Measurements from ENCODE around the gene CAMK4. TPM values are rescaled to one million over a fixed set of nuclear protein-coding genes. Genes with fewer than 3 reads are reported as not detected.

CAMK4 gene
- total RNA-seq, 1 donor from 2014 or later: 33.7 TPM

- Mint-ChIP-seq H3K4me1 (ENCODE audit: low read depth, unreplicated experiment) (peaks cover 9% of the 10 kb centered on the region), H3K27me3 (ENCODE audit: unreplicated experiment) (no peaks in the 10 kb centered on the region), H3K36me3 (ENCODE audit: unreplicated experiment) (no peaks in the 10 kb centered on the region), H3K4me3 (ENCODE audit: unreplicated experiment) (no peak overlapping the region), H3K27ac (ENCODE audit: unreplicated experiment) (no peak overlapping the region), H3K9me3 (ENCODE audit: unreplicated experiment) (no peaks in the 10 kb centered on the region)
- no peak for DNase-seq
- TF ChIP-seq, protein P1, sequence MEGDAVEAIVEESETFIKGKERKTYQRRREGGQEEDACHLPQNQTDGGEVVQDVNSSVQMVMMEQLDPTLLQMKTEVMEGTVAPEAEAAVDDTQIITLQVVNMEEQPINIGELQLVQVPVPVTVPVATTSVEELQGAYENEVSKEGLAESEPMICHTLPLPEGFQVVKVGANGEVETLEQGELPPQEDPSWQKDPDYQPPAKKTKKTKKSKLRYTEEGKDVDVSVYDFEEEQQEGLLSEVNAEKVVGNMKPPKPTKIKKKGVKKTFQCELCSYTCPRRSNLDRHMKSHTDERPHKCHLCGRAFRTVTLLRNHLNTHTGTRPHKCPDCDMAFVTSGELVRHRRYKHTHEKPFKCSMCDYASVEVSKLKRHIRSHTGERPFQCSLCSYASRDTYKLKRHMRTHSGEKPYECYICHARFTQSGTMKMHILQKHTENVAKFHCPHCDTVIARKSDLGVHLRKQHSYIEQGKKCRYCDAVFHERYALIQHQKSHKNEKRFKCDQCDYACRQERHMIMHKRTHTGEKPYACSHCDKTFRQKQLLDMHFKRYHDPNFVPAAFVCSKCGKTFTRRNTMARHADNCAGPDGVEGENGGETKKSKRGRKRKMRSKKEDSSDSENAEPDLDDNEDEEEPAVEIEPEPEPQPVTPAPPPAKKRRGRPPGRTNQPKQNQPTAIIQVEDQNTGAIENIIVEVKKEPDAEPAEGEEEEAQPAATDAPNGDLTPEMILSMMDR (IDR thresholded peaks at IDR 0.05; ENCODE audit: partially characterized antibody, unreplicated experiment): no peak
Observed at GRCh38 chr5:111505096-111505495, 280.9 kb downstream of the CAMK4 start.

DNA sequence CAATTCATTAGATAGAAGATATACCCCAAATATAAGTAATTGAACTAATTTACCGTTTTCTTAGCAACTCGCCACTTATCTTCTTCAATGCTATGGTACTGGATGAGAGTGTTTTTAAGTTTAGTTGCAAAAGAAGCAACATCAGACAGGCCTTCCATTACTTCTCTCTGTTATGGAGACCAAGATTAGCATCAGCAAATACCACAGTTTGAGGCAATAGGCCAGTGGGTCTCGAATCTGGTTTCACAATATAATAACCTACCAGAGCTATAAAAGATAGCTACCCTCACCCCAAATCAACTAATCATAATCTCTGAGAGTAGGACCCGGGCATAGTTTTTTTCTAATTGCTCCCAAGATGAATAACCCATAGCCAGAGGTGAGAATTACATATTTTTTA lies 283.1 kb downstream of the CAMK4 start:
- Mint-ChIP-seq H3K9me3 (ENCODE audit: unreplicated experiment) (no peaks in the 10 kb centered on the region), H3K36me3 (ENCODE audit: unreplicated experiment) (no peaks in the 10 kb centered on the region), H3K4me1 (ENCODE audit: low read depth, unreplicated experiment) (peaks cover 17% of the 10 kb centered on the region), H3K4me3 (ENCODE audit: unreplicated experiment) (no peak overlapping the region), H3K27me3 (ENCODE audit: unreplicated experiment) (peaks cover 2% of the 10 kb centered on the region), H3K27ac (ENCODE audit: unreplicated experiment) (no peak overlapping the region)
- TF ChIP-seq, protein P1 (IDR thresholded peaks at IDR 0.05; ENCODE audit: partially characterized antibody, unreplicated experiment): no peak
- no peak for DNase-seq

DNA sequence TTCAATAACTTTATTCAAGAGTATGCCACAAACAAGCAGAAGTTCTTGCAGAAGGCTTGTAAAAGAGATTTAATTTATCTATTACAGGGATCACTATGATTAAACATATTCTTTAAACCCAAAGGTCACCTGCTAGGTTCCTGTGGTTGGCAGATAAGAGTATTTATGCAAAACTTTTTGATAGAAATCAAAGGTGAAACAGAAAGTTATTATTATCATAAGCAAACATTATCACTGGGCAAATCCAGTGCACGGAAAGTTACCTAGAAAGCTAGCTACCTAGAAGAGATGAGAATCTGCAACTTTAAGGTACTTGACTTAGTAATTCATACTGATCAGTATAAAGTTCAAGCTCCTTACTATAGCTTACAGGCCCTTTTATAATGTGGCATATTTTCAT lies 284.9 kb downstream of the CAMK4 start:
- DNase-seq: no peak
- no peak overlapping the region for H3K27ac Mint-ChIP-seq (ENCODE audit: unreplicated experiment)
- peaks cover 28% of the 10 kb centered on the region for H3K4me1 Mint-ChIP-seq (ENCODE audit: low read depth, unreplicated experiment)
- no peaks in the 10 kb centered on the region for H3K36me3 Mint-ChIP-seq (ENCODE audit: unreplicated experiment)
- TF ChIP-seq, protein P1 (IDR thresholded peaks at IDR 0.05; ENCODE audit: partially characterized antibody, unreplicated experiment): no peak
- H3K27me3 Mint-ChIP-seq (ENCODE audit: unreplicated experiment): peaks cover 6% of the 10 kb centered on the region
- H3K4me3 Mint-ChIP-seq (ENCODE audit: unreplicated experiment): peak overlapping the region; percentile 100
- H3K9me3 Mint-ChIP-seq (ENCODE audit: unreplicated experiment): peaks cover 6% of the 10 kb centered on the region

DNA sequence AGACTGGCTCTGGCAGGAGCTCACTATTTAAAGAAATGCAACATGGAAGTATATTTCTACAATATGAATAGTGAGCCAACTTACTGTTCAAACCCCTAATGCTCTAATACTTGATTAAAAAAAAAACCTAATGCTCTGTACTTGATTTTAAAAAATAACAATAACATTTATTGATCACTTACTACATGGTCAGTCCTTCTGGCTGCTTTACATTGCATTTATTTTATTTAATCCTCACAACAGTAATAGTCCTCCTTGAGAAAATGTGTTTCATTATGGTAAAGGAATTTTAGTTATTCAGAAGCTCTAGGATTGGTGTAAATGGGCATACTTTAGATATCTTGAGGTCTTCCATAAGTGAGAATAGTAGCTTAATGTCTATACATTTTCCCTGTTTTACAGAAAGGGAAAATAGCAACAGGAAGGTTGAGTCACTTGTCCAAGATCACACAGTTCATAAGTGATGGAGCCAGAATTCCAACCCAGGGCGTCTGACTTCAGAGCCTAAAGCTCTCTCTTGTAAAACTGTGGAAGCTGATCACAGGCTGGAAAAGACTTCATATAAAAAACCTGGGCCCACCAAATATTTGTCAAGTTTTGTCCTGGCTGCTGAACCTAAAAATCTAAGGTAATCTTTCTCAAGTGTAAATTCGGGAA lies 287.1 kb downstream of the CAMK4 start:
- Mint-ChIP-seq H3K9me3 (ENCODE audit: unreplicated experiment) (peaks cover 6% of the 10 kb centered on the region), H3K4me1 (ENCODE audit: low read depth, unreplicated experiment) (peaks cover 30% of the 10 kb centered on the region), H3K27ac (ENCODE audit: unreplicated experiment) (peak overlapping the region; percentile 44), H3K36me3 (ENCODE audit: unreplicated experiment) (no peaks in the 10 kb centered on the region), H3K4me3 (ENCODE audit: unreplicated experiment) (peak overlapping the region; percentile 100), H3K27me3 (ENCODE audit: unreplicated experiment) (peaks cover 6% of the 10 kb centered on the region)
- TF ChIP-seq, protein P1 (IDR thresholded peaks at IDR 0.05; ENCODE audit: partially characterized antibody, unreplicated experiment): no peak
- DNase-seq: no peak

DNA sequence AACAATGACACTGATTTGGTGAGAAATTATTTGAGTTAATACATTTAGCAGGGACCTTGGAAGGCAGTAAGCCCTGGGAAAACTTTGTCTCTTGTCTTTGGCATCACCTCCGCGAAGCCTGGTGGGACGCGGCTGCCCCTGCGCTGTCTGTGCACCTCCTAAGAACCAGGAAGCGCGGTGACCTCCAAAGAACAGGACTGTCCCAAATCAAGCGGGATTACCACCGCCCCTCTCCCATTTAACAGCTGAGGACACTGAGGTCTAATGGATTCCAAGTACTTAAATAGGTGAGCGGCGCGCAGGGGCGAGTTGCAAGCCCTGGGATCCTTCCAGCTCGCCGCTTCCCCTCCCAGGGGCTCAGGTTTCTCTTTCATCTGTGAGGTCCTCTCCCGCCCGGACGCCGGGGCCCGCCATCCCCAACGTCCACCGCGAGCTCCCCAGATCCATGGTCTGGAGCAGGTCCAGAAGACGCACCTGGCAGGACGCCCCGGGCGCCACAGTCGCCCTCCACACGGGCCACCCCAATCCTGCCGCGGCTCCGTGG lies 287.7 kb downstream of the CAMK4 start:
- H3K36me3 Mint-ChIP-seq (ENCODE audit: unreplicated experiment): no peaks in the 10 kb centered on the region
- no peak for DNase-seq
- H3K27ac Mint-ChIP-seq (ENCODE audit: unreplicated experiment): peak overlapping the region; percentile 82
- H3K9me3 Mint-ChIP-seq (ENCODE audit: unreplicated experiment): peaks cover 6% of the 10 kb centered on the region
- peaks cover 6% of the 10 kb centered on the region for H3K27me3 Mint-ChIP-seq (ENCODE audit: unreplicated experiment)
- peaks cover 30% of the 10 kb centered on the region for H3K4me1 Mint-ChIP-seq (ENCODE audit: low read depth, unreplicated experiment)
- peak overlapping the region; percentile 100 for H3K4me3 Mint-ChIP-seq (ENCODE audit: unreplicated experiment)
- TF ChIP-seq, protein P1 (IDR thresholded peaks at IDR 0.05; ENCODE audit: partially characterized antibody, unreplicated experiment): no peak

Measured in glutamatergic neuron (in vitro differentiated cells).